Measurements from ENCODE around the gene YWHAG. TPM values are rescaled to one million over a fixed set of nuclear protein-coding genes. Genes with fewer than 3 reads are reported as not detected.
"Not testable (repeated sequence)": the region's sequence is repeated elsewhere in the genome, so short reads cannot be mapped to it uniquely, and the experiment has no call there.

YWHAG gene
- total RNA-seq, 1 donor from 2014 or later, result 205 TPM

DNA sequence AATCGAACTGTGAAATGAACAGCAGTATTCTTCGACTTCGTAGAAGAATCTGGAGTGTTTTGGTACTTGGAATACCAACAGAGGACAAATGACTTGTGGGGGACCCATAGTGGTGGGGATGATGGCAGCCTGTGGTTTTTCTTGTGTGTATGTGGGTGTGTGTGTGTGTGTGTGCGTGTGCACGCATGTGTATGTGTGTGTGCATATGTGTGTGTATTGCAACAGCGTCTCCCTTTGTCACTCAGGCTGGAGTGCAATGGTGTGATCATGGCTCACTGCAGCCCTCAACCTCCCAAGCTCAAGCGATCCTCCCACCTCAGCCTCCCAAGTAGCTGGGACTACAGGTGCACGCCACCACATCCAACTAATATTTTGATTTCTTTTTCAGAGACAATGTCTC, 9.4 kb upstream of the YWHAG start:
- Mint-ChIP-seq H3K36me3 (ENCODE audit: low read depth) (no peaks in the 10 kb centered on the region), H3K4me3 (ENCODE audit: unreplicated experiment) (no peak overlapping the region), H3K27me3 (ENCODE audit: low read depth) (no peaks in the 10 kb centered on the region), H3K27ac (ENCODE audit: unreplicated experiment) (no peak overlapping the region), H3K4me1 (ENCODE audit: low read depth) (peaks cover 31% of the 10 kb centered on the region), H3K9me3 (ENCODE audit: low read depth) (no peaks in the 10 kb centered on the region)
- TF ChIP-seq, protein P1, sequence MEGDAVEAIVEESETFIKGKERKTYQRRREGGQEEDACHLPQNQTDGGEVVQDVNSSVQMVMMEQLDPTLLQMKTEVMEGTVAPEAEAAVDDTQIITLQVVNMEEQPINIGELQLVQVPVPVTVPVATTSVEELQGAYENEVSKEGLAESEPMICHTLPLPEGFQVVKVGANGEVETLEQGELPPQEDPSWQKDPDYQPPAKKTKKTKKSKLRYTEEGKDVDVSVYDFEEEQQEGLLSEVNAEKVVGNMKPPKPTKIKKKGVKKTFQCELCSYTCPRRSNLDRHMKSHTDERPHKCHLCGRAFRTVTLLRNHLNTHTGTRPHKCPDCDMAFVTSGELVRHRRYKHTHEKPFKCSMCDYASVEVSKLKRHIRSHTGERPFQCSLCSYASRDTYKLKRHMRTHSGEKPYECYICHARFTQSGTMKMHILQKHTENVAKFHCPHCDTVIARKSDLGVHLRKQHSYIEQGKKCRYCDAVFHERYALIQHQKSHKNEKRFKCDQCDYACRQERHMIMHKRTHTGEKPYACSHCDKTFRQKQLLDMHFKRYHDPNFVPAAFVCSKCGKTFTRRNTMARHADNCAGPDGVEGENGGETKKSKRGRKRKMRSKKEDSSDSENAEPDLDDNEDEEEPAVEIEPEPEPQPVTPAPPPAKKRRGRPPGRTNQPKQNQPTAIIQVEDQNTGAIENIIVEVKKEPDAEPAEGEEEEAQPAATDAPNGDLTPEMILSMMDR (IDR thresholded peaks at IDR 0.05), result no peak
- DNase-seq (ENCODE audit: low spot score), result no peak

DNA sequence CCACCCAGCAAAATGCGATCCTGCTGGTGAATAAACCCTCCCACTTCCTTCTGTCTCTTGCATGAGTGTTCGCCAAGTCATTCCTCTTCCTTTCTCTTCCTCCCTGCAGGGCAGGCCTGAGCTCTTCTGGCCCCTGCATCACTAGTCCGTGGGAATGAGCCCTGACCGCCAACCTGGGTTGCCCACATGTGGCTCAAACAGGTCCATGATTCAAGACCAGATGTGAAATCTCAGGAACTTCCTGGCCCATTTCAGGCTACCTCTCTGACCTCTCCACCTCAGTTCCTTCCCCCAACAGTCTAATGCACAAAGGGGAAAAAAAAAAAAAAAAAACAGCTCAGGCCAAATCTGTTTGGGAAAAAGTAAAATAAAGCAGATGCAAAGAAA, 5.4 kb upstream of the YWHAG start:
- H3K4me3 Mint-ChIP-seq (ENCODE audit: unreplicated experiment), result peak overlapping the region; percentile 45

DNA sequence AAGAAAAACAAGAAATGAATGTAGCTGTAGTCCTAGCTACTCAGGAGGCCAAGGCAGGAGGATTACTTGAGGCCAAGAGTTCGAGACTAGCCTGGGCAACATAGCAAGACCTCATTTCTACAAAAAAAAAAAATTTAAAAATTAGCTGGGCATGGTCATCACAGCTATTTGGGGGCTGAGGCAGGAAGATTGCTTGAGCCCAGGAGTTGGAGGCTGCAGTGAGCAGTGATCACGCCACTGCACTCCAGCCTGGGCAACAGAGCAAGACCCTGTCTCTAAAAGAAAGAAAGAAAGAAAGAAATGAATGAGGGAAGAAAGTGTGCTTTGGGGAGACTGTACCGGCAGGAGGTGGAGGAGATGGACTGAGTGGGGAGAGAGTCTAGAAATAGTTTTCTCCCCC, 5.0 kb upstream of the YWHAG start:
- H3K4me3 Mint-ChIP-seq (ENCODE audit: unreplicated experiment); H3K27me3 Mint-ChIP-seq (ENCODE audit: low read depth); H3K36me3 Mint-ChIP-seq (ENCODE audit: low read depth); H3K9me3 Mint-ChIP-seq (ENCODE audit: low read depth): not testable (repeated sequence)
- DNase-seq (ENCODE audit: low spot score), result peak; percentile 9
- H3K27ac Mint-ChIP-seq (ENCODE audit: unreplicated experiment), result peak overlapping the region; percentile 96
- peaks cover 30% of the 10 kb centered on the region for H3K4me1 Mint-ChIP-seq (ENCODE audit: low read depth)

More for the DNA sequence above, 5.4 kb upstream of the YWHAG start:
- H3K36me3 Mint-ChIP-seq (ENCODE audit: low read depth), result no peaks in the 10 kb centered on the region
- no peaks in the 10 kb centered on the region for H3K27me3 Mint-ChIP-seq (ENCODE audit: low read depth)
- DNase-seq (ENCODE audit: low spot score), result peak; percentile 48
- H3K27ac Mint-ChIP-seq (ENCODE audit: unreplicated experiment), result peak overlapping the region; percentile 96
- TF ChIP-seq, protein P1 (IDR thresholded peaks at IDR 0.05), result no peak
- no peaks in the 10 kb centered on the region for H3K9me3 Mint-ChIP-seq (ENCODE audit: low read depth)
- H3K4me1 Mint-ChIP-seq (ENCODE audit: low read depth), result peaks cover 30% of the 10 kb centered on the region

DNA sequence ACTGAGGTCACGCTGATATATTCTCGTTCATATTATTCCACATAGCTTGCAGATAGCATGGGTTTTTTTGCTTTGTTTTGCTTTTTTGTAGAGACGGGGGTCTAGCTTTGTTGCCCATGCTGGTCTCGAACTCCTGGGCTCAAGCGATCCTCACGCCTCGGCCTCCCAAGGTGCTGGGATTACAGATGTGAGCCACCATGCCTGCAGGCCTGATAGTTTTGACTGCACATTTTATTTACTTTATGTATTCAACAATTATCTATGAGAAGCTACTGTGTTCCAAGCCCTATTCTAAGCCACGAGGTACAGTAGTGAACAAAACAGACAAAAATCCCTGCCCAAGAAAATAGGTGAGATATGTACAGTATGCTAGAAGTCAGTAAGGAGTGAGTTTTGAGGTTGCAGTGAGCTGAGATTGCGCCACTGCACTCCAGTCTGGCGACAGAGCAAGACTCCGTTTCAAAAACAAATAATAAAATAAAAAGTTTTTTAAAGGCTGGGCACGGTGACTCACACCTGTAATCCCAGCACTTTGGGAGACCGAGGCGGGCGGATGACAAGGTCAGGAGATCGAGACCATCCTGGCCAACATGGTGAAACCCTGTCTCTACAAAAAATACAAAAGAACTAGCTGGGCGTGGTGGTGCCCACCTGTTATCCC, 1.3 kb upstream of the YWHAG start:
- Mint-ChIP-seq H3K36me3 (ENCODE audit: low read depth) (peaks cover 8% of the 10 kb centered on the region), H3K4me1 (ENCODE audit: low read depth) (peaks cover 47% of the 10 kb centered on the region), H3K9me3 (ENCODE audit: low read depth) (no peaks in the 10 kb centered on the region), H3K27me3 (ENCODE audit: low read depth) (no peaks in the 10 kb centered on the region), H3K4me3 (ENCODE audit: unreplicated experiment) (peak overlapping the region; percentile 87), H3K27ac (ENCODE audit: unreplicated experiment) (peak overlapping the region; percentile 99)
- TF ChIP-seq, protein P1 (IDR thresholded peaks at IDR 0.05), result no peak
- DNase-seq (ENCODE audit: low spot score), result peak; percentile 52

DNA sequence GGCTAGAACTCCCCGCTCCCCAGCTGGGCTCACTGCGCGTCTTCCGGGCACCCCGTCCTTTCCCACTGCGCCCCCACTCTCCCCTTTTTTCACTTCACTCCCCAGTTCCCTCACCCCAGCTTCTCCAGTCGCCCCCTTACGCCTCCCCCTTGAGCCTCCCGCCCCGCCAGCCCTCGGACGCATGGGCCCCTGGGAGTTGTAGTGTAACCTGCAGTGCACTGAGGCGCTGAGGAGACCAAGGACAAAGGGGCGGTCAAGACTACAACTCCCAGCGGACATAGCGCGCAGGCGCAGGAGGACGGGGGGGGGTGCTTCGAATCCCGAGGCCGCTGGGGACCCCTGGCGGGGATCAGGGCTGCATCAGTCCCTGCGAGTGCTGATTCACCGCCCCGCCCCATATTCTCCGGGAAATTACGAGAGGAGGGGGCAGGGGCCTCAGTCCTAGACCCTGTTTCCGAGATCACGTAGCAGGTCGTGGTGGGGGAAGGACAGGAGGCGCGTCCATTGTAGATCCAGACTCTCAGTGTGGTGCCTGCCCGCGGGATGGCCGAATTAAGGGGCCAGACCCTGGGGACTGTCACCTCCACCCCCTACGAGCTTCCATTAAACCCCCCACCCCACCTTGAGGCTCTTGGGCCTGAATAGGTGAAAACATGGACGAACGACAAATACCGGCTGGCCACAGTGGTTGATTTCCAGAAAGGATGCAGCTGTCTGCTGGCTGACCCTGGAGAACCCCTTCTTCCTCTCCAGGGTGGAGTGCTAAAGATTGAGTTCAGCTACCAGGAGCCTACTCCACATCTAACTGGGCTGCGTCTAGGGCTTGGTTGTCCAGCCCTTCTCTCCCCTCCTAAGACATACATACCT, 553 bp upstream of the YWHAG start:
- Mint-ChIP-seq H3K9me3 (ENCODE audit: low read depth) (no peaks in the 10 kb centered on the region), H3K36me3 (ENCODE audit: low read depth) (peaks cover 11% of the 10 kb centered on the region), H3K27ac (ENCODE audit: unreplicated experiment) (peak overlapping the region; percentile 99), H3K27me3 (ENCODE audit: low read depth) (no peaks in the 10 kb centered on the region), H3K4me1 (ENCODE audit: low read depth) (peaks cover 47% of the 10 kb centered on the region), H3K4me3 (ENCODE audit: unreplicated experiment) (peak overlapping the region; percentile 87)
- DNase-seq (ENCODE audit: low spot score), result peak; percentile 99
- TF ChIP-seq, protein P1 (IDR thresholded peaks at IDR 0.05), result peak; percentile 82
